GM21528 (cell line): ENCODE data around the gene VAMP7.
"Not testable (repeated sequence)": the region's sequence is repeated elsewhere in the genome, so short reads cannot be mapped to it uniquely, and the experiment has no call there.

Experiments
- ATAC-seq: cut with Tn5 transposase; IDR thresholded peaks from one replicate; pipeline ENCODE4 v1.9.1; 2021; ENCODE audit warnings: mild to moderate bottlenecking, moderate library complexity; ENCODE audit not compliant: unreplicated experiment, low FRiP score

The VAMP7 gene

DNA sequence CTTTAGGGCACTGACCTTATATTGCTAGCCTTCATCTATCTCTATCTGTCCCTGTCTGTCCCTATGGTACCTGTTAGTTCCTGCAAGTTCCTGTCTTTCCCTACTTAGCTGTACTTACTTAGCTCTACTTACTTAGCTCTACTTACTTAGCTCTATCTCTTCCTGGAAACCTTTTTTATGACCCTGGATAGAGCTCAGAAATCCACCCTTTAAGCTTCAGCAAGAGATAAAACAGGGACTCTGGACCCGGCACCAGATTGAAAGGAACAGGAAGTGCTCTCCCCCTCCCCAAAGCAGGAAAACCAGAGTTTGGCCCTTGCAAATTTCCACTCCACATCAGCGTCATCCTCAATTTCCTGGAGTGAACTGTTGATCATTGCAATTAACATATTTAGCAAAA, 104.1 kb downstream of the VAMP7 start:
- ATAC-seq: no peak

DNA sequence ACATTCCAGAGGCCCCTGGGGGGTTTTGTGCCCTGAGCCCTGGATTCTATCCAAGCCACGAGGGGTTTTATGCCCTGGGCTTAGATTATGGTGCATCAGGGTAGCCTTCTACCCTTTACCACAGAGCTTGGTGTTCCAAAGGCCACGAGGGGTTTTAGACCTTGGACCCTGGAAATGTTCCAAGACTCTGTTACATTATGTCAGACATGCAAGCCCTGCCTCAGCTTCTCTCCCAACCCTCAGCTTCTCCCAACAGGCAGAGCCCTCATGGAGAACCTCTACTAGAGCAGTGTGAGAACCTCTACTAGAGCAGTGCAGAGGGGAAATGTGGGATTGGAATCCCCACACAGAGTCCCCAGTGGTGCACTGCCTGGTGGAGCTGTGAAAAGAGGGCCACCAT, 105.8 kb downstream of the VAMP7 start:
- not testable (repeated sequence) for ATAC-seq

DNA sequence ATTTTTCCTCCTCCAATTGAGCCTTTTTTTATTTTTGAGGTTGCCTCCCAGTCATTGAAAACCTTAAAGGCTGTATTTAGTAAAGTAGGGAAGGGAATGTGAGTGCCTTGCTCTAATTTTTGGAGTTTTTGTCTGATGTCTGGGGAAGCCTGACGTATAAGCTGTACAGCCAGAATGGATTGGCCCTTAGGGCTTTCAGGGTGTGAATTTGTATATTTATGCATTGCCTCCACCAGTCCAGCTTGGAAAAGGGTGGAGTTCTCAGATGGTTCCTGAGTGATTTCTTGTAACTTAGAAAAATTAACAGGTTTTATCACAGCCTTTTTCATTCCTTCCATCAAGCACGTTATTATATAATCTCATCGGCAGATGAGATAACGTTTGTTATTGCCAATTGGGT, 107.7 kb downstream of the VAMP7 start:
- ATAC-seq: no peak
